ENCODE data around the gene WDR83.
A peak's percentile ranks its signal among the peaks of the same experiment; 100 is the strongest.
"Not testable (repeated sequence)": the region's sequence is repeated elsewhere in the genome, so short reads cannot be mapped to it uniquely, and the experiment has no call there.

The WDR83 gene

GRCh38 chr19:12629215-12629614 is 37.4 kb upstream of the WDR83 start:
- TF ChIP-seq CTCF (IDR thresholded peaks at IDR 0.05; ENCODE audit: insufficient read depth, missing control alignments), result no peak
- FAIRE-seq (no peak), DNase-seq (ENCODE audit: insufficient read length, low spot score) (no peak)

DNA sequence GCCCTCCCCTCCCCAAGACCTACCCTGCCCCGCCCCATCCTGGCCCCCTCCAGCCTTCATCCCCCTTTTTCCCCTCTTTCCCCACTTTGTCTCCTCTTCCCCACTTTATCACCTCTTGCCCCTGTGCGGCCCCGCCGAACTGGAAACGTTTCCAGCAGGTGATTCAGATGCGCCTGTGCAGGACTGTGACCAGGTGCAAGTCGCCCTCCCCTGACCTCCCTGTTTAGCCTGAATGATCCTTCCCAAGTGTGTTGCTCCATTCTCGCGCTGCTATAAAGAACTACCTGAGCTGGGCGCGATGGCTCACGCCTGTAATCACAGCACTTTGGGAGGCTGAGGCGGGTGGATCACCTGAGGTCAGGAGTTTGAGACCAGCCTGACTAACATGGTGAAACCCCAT is 30.0 kb upstream of the WDR83 start:
- no peak for TF ChIP-seq CTCF (IDR thresholded peaks at IDR 0.05; ENCODE audit: insufficient read depth, missing control alignments)

DNA sequence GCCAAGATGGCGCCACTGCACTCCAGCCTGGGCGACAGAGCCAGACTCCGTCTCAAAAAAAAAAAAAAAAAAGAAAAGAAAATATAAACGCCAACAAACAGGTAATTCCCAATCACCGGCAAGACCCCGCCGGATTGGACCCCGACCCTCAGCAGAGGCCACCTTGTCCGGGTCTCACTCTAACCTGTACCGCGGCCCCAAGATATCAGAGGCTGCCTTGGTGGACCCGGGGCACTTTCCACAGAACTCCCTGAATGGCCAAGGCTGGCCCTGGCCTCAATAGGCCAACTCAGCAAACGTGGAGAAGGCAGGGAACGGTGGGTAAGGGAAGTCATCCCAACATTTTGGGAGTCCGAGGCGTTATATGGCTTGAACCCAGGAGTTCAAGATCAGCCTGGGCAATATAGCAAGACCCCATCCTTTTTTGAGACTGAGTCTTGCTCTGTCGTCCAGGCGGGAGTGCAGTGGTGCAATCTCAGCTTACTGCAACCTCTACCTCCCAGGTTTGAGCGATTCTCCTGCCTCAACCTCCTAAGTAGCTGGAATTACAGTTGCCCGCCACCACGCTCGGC is 27.9 kb upstream of the WDR83 start:
- DNase-seq (ENCODE audit: insufficient read length, low spot score) (no peak), FAIRE-seq (no peak)
- TF ChIP-seq CTCF (IDR thresholded peaks at IDR 0.05; ENCODE audit: insufficient read depth, missing control alignments), result no peak

More for the DNA sequence above, 30.0 kb upstream of the WDR83 start:
- DNase-seq (ENCODE audit: insufficient read length, low spot score) (no peak), FAIRE-seq (no peak)

DNA sequence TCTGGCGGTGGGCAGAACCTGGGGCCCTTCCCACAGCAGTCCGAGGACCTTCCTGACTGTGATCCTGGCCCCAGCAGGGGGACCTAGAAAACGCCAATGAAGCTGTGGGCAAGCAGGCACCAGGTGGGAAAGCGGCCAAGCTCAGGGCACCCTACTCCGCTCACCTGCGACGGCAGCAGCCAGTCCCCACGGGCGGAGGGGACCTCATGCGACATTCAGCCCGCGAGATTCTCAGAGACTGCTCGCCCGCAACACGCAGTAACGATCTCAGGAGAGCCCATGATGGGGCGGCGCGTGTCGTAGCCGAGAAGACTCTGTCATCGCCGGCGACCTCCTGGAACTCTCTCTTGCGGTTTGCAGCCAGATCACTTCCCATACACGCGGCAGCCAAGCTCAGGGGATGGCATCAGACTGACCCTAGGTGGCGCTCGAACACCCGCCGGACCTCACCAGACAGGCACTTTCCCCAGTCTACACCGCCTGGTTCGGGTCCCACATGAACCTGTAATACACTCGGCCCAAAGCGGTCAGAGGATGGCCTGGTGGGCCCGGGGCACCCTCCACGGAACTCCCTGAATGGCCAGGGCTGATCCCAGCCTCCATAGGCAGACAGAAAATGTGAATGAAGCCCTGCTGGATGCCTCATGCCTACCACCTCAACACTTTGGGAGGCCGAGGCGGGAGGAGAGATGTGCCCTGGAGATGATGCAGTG is 26.6 kb upstream of the WDR83 start:
- DNase-seq (ENCODE audit: insufficient read length, low spot score) (peak; percentile 63), FAIRE-seq (no peak)
- TF ChIP-seq CTCF (IDR thresholded peaks at IDR 0.05; ENCODE audit: insufficient read depth, missing control alignments), result peak; percentile 86

DNA sequence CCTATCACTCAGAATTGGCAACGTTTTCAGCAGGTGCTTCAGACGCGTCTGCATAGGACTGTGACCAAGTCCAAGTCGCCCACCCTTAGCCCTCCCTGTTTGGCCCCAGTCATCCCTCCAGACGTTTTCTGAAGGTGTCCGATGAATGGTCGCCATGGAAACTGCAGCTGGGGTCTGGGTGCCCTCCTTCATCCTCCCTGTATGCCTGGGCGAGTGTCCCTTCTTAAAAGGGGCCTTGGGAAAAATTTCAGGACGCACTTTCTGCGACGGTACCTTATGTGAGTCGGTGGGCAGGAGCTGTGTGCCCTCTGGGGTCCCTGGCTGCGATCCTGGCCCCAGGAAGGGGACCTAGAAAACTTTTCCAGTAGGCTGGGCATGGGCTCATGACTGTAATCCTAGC is 25.2 kb upstream of the WDR83 start:
- TF ChIP-seq CTCF (IDR thresholded peaks at IDR 0.05; ENCODE audit: insufficient read depth, missing control alignments), result no peak
- peak; percentile 6 for DNase-seq (ENCODE audit: insufficient read length, low spot score)
- FAIRE-seq, result no peak

DNA sequence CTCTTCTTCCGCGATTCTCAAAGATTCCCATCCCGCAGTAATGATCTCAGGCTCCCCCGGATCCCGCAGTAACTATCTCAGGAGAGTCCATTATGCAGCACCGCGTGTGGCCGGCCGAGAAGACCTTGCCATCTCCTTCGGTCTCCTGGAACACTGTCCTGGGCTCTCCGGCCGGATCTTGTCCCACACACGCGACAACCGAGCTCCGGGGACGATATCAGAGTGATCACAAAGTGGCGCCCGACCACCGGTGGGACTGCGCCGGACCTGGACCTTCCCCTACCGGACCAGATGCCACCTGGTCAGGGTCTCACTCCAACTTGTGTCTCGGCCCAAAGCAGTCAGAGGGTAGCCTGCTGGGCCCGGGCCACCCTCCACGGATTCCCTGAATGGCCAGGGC is 24.1 kb upstream of the WDR83 start:
- TF ChIP-seq CTCF (IDR thresholded peaks at IDR 0.05; ENCODE audit: insufficient read depth, missing control alignments), result no peak
- FAIRE-seq (no peak), DNase-seq (ENCODE audit: insufficient read length, low spot score) (peak; percentile 3)

- FAIRE-seq; DNase-seq (ENCODE audit: insufficient read length, low spot score): not testable (repeated sequence)
Observed at GRCh38 chr19:12643716-12644115, 22.9 kb upstream of the WDR83 start.

All from D721Med (cell line).